CD4-positive, alpha-beta T cell treated with Interleukin-6 for 4 hours (primary cell): ENCODE results near the gene IST1.

Experiments used
- DNase-seq: peaks from one replicate; pipeline ENCODE4 v3.0.0-alpha.2; 2020; ENCODE audit warnings: mixed read lengths

Gene IST1

DNA sequence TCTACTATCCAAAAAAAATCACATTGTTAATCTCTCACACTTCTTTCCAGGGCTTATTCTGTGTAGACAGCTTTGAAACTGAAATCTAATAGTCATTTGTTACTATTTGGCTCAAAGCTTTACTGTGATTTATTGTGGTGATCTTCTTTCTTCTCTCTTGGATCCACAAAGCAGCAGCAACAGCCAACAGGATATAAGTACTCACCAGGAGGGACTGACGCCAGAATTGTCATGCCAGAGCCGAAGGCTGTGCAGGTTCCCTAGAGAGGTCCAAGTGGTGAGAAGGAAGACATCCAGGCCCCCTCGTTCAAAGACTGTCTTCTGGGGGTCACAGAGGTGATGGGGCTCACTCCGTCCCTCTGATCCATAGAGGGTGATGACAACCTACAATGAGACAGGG is 71.6 kb downstream of the IST1 start:
- DNase-seq = no peak

DNA sequence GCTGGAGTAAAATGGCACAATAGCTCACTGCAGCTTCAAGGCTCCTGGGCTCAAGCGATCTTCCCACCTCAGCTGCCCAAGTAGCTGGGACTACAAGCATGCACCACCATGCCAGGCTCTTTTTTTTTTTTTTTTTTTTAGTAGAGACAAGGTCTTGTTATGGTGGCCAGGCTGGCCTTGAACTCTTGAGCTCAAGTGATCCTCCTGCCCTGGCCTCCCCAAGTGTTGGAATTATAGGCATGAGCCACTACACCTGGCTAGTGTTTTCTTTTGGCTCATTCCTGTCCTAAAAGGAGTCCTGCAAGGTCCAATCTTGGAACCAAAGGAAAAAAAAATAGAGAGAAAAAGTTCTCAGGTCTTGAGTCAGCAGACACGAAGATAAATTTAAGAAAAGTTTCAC is 74.0 kb downstream of the IST1 start:
- DNase-seq = no peak

- DNase-seq = no peak
Measured at GRCh38 chr16:71971571-71971970, 76.2 kb downstream of the IST1 start.

DNA sequence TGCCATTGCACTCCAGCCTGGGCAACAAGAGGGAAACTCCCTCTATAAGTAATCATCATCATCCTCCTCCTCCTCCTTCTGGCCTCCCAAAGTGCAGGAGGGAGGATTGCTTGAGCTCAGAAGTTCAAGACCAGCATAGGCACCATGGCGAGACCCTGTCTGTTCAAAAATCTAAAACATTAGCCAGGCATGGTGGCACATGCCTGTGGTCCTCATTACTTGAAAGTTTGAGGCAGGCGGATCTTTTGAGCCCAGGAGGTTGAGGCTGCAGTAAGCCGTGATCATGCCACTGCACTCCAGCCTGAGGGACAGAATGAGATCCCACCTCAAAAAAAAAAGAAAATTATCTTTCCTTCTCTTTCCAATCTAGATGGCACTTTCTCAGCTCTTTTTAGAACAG is 77.0 kb downstream of the IST1 start:
- DNase-seq = no peak

DNA sequence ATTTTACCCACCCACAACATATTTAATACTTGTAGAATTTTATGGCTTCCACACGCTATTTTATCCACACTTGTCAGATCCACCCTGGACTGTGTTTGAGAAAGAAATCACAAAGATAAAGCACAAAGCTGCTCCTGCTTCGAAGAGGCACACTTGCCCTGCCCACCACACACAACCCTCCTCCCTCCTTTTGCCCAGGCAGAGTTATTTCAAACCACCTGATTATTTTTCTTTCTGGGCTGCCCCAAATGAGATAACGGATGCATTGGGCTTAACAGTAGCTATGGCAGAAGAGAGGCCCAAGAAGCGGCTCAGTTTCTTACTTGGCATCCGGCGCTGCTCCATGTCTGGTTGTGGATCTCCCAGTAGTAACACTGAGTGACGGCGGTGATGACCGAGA is 77.7 kb downstream of the IST1 start:
- no peak for DNase-seq

- no peak for DNase-seq
Measured at GRCh38 chr16:71974068-71974818, 78.9 kb downstream of the IST1 start.
